Activated CD4-positive, alpha-beta T cell treated with anti-CD3 and anti-CD28 coated beads, Interleukin-2, amount 50 U/mL, for 4 hours (primary cell): ENCODE data around the gene GADL1.

Source experiments
- DNase-seq, 2 experiments: peaks; one replicate each; pipeline ENCODE4 v3.0.0-alpha.2; 2020

The GADL1 gene

DNA sequence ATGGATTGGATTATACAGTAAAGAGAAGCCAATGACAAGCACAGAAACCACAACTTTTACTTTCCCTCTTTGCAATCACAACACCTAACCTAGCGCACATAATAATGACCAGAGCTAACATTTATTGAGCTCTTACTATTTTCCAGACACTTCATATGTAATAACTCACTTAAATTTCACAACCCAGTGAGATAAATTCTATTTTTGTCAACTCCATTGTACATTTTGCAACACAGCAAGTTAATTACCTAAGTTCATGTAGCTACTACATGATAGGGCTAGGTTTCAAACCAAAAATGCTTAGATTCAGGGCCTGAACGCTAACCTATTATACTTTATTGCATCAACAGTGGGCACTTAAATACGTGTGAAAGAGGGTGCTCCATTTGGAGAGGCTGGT is 89.5 kb downstream of the GADL1 start:
- no peak for DNase-seq

DNA sequence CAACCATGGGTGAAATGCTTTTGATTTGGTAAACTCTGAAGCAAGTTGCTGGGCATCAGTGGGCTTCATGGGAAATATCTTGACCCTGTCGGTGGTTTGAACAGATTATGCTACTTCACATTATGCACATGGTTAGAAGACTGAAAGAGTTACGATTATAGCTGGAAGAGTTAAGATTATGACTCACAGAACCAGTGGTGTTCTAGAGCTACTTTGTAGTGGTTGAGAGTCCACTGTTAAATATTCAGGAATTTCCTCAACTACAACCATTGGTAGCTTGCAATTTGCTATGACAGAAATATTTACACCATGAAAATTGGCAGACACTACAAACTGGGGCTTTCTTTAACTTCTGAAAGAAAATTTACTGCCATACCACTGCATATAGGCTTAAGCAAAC is 99.3 kb downstream of the GADL1 start:
- DNase-seq, result no peak

DNA sequence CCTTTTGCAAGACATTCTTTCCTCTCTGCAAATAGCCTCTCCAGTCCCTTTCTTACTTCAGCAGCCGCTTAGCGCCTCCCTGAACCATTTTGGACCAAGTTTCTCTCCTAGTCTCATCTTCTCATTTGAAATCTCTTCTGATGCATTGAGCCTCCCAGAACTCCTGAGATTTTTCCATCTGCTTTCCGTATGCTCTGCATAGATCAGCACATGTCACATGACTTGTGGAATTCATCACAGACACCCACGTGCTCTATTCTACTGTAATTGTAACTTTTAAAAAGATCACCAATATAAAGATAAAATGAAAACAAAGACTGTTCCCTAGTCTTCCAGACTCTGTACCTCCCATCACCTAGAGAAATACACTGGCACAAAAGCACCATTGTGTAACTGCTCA is 100.7 kb downstream of the GADL1 start:
- no peak for DNase-seq

DNA sequence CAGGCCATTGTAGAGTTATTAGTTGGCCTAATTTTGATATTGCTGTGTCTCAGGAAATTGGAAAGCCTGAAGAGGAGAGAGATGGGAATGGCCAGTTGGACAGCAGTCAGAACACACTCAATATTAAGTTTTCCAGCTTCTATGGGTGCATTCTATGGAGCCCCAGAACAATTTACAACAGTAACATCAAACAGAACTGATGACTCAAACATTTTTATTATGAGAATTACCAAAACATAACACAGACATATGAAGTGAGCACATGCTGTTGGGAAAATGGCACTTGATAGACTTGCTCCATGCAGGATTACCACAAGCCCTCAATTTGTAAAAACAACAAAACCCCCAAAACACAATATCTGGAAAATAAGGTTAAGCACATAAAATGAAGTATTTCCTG is 104.3 kb downstream of the GADL1 start:
- no peak for DNase-seq

DNA sequence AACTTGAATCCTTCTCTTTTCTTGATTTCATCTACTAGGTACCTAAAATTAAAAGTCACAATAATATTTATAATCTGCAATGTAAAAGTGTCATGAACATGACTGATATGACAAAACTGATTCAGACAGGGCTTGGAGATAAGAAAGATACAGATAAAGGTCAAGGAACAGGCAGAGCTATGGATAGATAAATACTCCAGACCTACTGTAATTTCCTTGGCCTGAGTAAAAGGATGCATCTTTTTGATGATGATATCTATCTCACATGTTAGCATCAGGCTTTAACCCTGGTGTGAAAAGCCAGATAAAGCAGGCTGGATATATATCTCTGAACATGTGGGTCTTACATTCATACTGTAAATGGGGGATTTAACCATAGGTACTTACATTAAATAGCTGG is 108.1 kb downstream of the GADL1 start:
- DNase-seq, result no peak

DNA sequence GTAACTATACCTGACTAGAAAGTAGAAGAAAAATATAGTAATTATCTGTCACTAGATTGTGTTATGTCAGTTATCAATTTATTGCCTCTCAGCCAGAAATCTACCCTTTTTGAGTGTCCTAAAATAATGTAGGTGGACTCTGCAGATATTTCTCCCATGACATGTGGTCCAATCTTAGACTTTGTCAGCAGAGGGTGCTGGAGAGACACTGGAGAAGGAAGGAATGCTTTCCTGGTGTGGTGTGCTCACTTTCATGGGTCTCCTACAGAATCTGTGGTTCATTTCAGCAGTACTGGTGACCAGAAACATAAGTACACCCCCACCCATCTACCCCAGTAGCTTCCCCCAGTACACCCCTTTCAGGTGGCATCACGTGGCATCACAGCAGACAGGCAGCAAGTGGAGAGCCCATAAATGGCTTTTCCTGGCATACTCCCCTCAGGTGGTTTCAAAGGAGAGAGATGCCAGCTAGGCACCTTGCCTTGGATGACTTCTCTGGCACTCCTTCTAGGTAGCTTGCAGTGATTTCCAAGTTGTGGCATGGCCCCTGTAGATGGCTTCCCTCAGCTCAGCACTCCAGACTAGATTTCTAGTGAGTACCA is 114.7 kb downstream of the GADL1 start:
- DNase-seq, result no peak

DNA sequence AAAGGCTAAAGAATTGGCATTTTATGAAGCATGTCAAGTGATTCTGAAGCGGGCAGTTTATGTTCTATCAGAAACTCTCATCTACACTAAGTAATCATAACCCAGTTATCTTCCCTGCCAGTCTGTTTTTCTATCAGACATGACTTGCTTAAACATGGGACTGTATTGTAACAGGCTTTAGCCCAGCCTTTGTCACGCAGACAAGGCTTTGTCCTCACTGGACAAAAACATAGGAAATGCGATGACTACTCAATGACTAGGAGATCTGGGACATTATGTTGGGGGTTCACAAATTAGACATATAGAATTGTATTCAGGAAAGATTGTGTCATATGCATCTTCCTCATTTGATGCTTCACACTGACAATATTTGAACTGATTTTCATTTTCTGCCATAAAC is 115.5 kb downstream of the GADL1 start:
- no peak for DNase-seq

DNA sequence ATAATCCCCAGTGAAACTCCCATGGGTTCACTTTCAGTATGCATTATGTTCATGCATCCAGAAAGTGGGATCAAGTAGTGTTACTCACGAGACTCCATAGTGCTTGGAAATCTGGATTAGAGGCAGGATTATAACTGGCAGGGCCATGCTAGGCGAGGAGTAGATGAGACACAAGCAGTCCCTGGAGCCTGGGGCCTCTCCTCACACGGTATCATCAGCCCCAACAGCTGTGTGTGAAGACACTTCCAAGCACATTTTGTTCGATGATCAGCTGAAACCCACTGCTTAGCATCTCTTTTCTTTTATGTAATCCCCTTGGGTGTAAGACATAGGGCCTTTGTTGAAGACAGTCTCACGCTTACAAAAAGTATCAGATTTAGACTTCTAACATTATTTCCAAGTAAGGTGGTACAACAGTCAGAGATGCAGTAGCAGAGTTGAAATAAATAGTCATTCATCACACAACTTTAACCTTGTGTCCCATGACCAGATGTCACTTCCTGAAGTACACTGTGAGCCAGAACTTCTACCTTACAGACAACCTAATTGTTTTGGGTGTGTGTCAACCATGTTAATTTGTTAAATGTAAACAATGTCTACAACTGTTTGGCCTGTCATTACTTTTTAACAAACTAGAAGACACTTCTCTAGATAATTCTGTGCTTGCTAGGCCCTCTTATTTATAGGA is 116.9 kb downstream of the GADL1 start:
- no peak for DNase-seq

DNA sequence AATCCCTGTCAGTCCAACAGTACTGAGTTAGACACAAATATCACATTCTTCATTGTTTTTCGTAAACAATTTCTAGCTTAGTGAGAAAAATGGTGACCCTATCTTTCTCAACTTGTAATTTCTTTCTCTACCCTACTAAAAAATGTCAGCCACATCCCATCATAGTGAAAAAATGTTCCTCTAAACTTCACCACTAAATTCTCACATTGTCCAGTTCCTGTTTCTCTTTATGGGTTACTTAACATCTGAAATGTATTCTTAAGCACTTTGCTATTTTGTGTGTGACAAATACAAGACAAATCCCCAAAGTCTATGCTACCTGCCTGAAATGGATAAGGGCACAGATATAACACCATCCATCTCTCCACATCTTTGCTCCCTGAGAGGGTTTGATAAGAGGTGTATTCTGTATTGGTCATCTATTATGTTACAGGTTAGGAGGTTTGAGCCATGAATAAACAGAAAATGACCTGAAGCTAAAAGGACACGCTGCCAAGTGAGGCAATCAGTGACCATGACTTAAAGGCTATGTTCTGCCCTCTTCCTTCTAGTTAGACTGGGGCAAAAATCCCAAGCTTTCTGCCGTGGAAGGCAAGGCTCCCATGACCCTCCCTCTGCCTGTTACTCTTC is 118.2 kb downstream of the GADL1 start:
- DNase-seq, result no peak

DNA sequence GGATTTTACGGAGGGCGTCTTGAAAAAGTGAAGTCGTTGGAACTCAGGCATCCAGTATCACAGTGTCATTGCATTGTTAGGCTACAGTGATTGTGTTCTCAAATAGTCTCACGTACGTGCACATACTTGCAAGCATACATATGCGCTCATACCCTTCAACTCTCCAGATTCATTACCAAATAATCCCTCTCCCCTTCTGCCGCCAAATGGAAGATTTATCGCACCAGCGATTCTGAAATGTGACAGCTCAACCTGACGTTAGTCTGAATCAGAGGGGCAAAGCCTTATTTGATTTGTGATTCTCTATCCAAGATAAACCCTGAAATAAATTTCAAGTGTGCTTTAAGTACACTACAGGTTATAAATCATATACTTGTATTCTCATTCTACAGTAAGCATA is 119.4 kb downstream of the GADL1 start:
- no peak for DNase-seq

DNA sequence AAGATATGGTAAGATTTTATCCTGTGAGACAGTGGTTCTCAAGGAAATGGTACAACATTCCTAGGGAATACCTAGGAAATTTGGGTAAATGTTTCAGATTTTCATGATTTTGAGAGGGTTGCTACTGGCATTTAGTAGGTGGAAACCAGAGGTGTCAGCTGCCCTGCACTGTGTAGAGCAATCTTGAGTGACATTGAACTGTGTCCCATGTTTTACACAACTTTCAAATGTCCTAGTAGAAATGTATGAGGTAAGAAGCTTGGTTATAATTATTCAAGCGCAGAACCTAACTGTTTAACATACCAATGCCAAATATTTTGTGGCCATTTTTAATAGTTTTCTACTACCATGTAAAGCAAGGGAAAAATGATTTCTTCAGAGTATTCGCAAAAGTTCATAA is 120.4 kb downstream of the GADL1 start:
- DNase-seq, result no peak

DNA sequence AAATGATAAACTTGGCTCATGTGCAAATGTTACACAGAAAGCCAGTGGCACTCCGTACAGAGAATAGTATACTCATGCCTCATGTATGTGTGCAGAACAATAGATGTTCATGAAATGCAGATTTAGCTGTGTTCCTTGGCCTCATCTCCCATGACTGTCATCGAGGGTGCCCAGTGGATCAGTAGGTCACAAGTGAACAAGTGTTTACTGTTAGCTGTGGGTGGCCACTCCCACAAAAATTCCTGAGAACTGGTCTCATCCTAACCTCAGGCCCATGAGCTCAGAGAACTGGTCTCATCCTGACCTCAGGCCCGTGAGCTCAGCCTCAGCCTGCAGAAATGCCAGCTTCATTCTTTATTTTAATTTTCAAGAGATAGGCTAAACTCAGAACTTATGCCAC is 124.1 kb downstream of the GADL1 start:
- DNase-seq, result no peak

DNA sequence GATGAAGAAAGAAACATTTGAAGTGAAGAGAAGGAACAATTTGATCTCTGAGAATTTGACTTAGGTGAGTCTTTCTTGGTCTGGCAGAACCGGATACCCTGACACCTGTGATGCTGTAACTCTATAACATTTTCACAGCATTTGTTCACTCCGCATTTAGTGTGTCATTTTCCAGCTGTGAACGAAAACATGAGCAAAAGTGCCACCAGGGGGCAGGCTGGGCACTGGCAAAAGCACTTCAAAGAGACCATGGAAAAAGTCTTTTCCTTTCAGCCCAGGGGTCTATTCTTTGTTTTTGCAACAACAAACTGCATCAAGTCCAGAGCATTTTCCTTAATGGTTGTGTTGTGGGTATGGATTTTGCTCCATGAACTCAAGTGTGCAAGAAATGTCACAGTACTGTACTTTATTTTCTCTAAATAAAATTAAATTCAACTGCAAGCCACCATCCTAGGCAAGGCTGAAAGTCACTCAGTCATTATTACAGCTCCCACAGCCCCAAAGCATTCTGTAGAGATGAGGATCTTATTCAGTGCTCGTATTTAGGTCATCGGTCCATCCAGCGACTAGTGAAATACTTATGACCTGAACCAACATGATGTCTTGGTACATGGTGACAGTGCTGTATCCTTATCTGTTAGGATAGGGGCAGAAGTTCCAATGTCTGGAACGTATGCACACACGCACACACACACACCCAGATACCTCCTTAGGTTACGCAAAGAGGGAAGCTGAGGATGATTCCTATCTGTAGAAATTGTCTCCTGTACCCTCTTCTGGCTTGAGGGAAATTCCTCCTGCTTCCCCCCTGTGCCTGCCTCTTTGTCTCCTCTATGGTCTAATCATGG is 125.5 kb downstream of the GADL1 start:
- DNase-seq, result peak; percentile 63 to 67

DNA sequence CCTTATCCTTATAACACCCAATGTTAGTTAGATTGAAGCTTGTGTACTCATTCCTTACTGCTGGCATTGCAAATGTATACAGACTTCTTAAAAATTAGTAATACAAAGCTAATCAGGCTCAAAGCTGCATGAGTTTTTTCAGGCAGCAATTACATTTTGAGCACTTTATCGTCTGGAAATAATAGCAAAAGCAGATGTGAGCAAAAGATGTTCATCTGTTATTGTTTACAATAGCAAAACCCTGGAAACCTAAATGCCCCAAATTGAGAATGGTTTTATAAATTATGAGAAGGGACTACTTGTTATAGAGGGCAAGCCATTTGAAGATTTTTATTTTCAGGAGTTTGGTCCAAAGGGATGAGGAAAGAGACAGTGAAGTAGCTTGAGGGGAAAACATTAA is 126.4 kb downstream of the GADL1 start:
- DNase-seq, result no peak

DNA sequence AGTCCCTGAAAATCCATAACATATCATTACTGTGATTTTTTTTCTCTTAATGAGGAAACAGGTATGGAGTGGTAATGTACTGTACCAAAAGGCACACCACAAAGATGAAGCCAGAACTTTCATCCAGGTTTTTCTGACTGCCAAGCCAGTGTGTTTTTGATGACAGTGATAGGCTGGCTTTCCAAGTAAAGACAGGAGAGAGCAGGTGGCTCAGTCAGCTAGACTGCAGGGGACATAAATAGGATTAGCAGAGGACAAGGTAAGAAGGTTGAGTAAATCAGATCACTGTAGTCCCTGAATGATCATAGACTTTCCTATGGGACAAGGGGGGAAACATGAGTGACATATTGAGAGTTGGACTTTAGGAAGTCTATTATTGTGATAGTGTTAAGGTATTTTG is 127.9 kb downstream of the GADL1 start:
- no peak for DNase-seq

DNA sequence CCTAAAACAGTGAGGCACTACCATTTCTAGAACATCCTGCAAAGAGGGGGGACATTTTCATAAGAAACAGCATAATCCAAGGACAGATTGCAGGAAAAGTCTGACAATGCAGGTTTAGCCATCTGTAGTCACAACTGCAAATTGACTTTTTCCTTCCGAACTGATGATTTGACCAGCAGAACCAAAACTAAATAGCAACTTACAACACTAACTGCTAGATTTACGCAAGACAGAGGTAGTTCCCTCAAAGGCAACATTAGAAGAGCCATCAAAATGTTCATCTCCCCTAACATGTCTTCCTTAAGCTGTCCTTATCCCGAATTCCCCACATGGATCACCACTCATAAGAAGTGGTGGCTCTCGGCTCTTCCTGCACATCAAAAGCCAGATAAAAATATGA is 129.6 kb downstream of the GADL1 start:
- DNase-seq, result no peak

DNA sequence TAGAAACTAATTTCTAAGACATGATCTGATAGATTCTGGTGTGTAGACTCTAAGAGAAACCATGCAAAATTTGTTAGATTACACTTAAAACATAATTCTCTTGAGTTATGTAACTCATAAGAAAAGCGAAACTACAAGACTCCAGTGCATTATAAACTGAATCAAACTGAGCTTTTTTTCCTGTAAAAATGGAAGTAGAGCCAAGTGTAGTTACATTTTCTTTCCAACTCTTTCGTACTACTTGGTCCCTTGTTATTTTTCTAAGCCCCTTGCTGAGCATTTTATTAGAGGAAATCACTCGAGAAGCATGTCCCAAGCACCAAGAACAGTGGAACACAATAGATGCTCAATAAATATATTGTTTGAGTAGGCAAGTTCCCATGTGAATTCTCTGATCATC is 130.2 kb downstream of the GADL1 start:
- no peak for DNase-seq

DNA sequence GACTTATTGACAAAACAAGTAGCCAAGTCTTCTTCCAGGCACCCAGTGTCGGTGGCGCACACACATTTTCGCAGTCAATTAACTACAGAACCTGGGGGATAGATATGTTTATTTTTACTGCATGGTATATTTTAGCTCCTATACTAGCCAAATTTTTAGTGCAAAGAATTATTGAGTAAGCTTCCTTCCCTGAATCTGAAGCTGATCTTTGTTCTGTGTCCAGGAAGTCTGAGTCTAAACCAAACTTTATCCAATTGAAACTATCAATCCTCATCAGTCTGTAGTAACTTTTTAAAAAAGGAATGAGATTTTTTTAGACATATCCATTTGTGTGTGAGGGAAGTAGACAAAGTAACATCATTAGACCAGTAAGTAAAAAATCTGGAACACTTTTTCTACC is 133.1 kb downstream of the GADL1 start:
- DNase-seq, result no peak

DNA sequence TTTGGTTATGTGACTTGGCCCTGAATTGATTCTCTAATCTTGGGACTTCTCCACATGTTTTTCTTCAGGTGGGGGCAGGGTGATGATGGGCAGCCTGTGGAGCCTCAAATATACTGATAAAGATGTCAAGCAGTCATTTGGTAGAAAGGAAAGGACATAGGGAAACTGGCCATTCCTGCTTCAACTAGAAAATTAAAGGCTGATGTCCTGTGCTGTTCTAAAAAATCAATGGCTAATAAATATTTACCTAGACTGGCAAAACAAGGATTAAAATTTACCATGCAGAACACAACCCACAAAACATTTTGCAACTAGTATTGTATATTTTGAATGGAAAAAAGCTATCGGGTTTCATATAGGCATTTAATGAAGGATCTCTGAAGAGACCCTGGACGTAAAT is 133.7 kb downstream of the GADL1 start:
- DNase-seq, result no peak

DNA sequence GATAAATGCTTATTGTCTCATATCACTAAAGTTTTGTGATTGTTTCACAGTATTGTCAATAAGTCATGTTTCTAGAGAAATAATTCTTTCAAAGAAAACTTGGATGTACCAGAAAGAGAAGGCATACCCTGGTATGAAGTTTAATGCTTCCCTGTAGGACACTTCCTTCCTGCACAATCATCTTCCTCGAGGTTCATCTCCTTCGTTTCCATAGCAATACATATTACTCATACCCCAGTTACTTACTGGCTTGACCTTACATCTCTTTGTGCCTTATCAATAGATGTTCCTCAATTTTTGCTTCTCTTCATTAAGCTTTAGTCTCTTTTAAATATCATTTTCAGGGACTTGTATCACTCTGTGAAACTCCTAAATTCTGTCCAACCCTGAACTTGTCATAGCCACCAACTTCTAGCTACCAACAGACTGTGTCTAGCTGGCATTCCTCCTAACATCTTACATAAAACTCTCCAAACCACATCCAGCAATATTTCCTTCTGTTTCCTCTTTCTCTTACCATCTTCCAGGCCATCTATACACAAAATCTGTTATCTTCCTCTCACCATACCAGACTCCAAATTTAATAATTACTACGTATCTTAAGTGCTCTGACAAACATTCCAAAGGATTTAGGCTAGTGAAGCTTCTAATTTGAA is 134.3 kb downstream of the GADL1 start:
- DNase-seq, result no peak

DNA sequence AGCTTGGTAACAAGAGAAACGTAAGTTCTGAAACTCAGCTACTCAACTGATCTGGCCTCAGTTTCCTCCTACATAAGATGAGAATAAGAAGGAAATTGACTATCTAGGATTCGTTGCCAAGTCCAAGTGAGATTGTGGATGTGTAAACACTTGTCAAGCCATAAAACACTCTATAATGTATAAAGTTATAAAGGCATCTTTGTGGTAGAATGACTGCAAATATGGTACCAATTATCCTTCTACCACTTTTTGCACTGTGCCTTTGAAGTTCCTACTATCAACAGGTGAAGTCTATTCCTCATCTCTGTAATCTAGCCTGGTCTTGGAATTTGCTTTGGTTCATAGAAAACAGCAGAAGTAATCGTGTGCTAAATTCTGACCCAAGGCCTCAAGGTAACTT is 138.2 kb downstream of the GADL1 start:
- no peak for DNase-seq

DNA sequence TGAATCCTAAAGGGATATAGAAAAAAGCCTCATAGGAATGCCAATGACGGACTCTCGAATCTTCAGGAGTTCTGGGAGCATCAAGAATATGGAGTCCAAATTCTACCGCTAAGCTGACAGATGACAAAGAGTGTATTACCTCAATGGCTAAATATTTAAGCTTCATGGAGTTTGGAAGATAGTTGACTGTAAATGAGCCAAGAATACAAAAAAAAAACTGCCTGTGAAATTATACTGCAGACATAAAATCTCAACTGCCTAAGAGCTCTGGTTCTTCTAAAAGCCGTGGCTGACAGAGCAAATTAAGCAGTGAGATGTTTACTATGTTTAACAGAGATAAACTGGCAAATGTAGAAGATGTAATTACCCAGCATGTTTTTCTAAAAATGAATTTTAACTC is 140.0 kb downstream of the GADL1 start:
- no peak for DNase-seq

DNA sequence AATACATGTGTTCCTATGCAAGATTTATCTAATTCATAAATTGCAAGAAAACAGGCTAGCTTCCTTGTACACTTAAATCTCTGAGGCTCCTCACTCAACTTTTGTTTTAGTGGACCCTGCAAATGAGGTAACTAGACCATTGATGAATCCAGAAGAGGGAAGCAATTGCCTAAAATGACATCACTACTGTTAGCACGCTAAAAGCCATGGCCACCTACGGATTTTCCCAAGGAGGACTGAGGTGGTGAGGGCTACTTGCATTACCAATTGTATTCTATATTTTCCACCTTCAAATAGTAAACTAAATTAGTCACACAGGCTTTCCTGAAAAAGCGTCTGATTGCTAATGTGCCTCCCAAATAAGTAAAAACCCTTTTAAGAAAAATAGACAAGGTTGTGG is 140.7 kb downstream of the GADL1 start:
- DNase-seq, result no peak
